K562 (cell line): ENCODE measurements around the gene CDRT4.

Experiments
- CBX1 ChIP-seq: sonication (generic); IDR thresholded peaks from 2 replicates; pipeline ENCODE4 v1.6.1; 2016; ENCODE audit warnings: antibody characterized with exemption, low read depth, mild to moderate bottlenecking
- CHD4 ChIP-seq: fragments of 200-600 bp; sonication (generic); IDR thresholded peaks from 3 replicates; pipeline ENCODE4 v1.6.1; 2012; ENCODE audit warnings: low read depth, mild to moderate bottlenecking, mixed read lengths, low read length, inconsistent platforms; ENCODE audit not compliant: insufficient read depth, insufficient replicate concordance, poor library complexity, severe bottlenecking
- CREB1 ChIP-seq, 2 experiments: sonication (generic) in 1 of 2; formaldehyde crosslinking in 1 of 2; IDR thresholded peaks; 2 replicates each; pipeline versions ENCODE4 v1.6.1 to v1.8.0; 2012 to 2022; ENCODE audit warnings: inconsistent platforms in 1 of 2, mild to moderate bottlenecking in 1 of 2, missing genetic modification reagents in 1 of 2, moderate library complexity in 1 of 2
- KLF6 ChIP-seq: fragments of 250-450 bp; sonication (Bioruptor Pico); IDR thresholded peaks from 2 replicates; pipeline ENCODE4 v1.4.0; 2020; ENCODE audit warnings: mild to moderate bottlenecking, moderate library complexity, borderline replicate concordance
- NRF1 ChIP-seq, 2 experiments: fragments of 450-650 bp; IDR thresholded peaks in 1 of 2; conservative IDR thresholded peaks in 1 of 2; 2 replicates each; pipeline ENCODE4 v1.6.1; 2014; ENCODE audit warnings: mild to moderate bottlenecking in 2 of 2
- PKNOX1 ChIP-seq: fragments of 450-650 bp; IDR thresholded peaks from 2 replicates; pipeline ENCODE4 v1.6.1; 2016
- SP1 ChIP-seq: sonication (generic); formaldehyde crosslinking; IDR thresholded peaks from 2 replicates; pipeline ENCODE4 v1.8.1; 2022; ENCODE audit warnings: mild to moderate bottlenecking, missing genetic modification reagents
- TCF7L2 ChIP-seq: fragments of 150-350 bp; IDR thresholded peaks from 2 replicates; pipeline ENCODE4 v1.6.1; 2016; ENCODE audit warnings: low read depth, mild to moderate bottlenecking, low read length, moderate library complexity
- ZNF175 ChIP-seq: fragments of 200-800 bp; sonication (Bioruptor generic); IDR thresholded peaks from 2 replicates; pipeline ENCODE4 v1.6.1; 2016; ENCODE audit warnings: low read depth, mild to moderate bottlenecking, missing genetic modification characterization, missing compliant biosample characterization
- ZNF707 ChIP-seq: fragments of 250-450 bp; sonication (Bioruptor Pico); conservative IDR thresholded peaks from 2 replicates; pipeline ENCODE4 v1.8.0; 2022; ENCODE audit warnings: inconsistent platforms, mild to moderate bottlenecking, moderate library complexity
- TF ChIP-seq, protein P1 (sequence below), 3 experiments: IDR thresholded peaks in 2 of 3; conservative IDR thresholded peaks in 1 of 3; 2 replicates each; pipeline ENCODE4 v1.5.1; 2011 to 2012; ENCODE audit warnings: low read length in 3 of 3, mild to moderate bottlenecking in 3 of 3, control low read depth in 2 of 3, improper control_type of control experiment in 1 of 3, inconsistent platforms in 1 of 3, low read depth in 1 of 3, mixed read lengths in 1 of 3, moderate library complexity in 1 of 3; ENCODE audit not compliant: insufficient read depth in 2 of 3
- TF ChIP-seq, protein P2 (sequence below): sonication (generic); formaldehyde crosslinking; IDR thresholded peaks from 2 replicates; pipeline ENCODE4 v1.4.0; 2020; ENCODE audit warnings: mild to moderate bottlenecking, missing genetic modification reagents
- TF ChIP-seq, protein P3 (sequence below): sonication (generic); formaldehyde crosslinking; IDR thresholded peaks from 2 replicates; pipeline ENCODE4 v1.8.1; 2023; ENCODE audit warnings: mild to moderate bottlenecking, missing genetic modification reagents

- TF ChIP-seq CBX1 (no peak), ZNF175 (CRISPR knock-in tag) (no peak), TCF7L2 (no peak), CREB1 (IDR thresholded peaks at IDR 0.05) (no peak), CREB1 (CRISPR knock-in tag; IDR thresholded peaks at IDR 0.05) (no peak), PKNOX1 (no peak), SP1 (CRISPR knock-in tag) (no peak), ZNF707 (no peak), KLF6 (no peak), NRF1 (conservative IDR thresholded peaks at IDR 0.05 in 1 of 2, IDR thresholded peaks at IDR 0.05 in 1 of 2) (no peak), CHD4 (no peak)
- TF ChIP-seq, protein P1, sequence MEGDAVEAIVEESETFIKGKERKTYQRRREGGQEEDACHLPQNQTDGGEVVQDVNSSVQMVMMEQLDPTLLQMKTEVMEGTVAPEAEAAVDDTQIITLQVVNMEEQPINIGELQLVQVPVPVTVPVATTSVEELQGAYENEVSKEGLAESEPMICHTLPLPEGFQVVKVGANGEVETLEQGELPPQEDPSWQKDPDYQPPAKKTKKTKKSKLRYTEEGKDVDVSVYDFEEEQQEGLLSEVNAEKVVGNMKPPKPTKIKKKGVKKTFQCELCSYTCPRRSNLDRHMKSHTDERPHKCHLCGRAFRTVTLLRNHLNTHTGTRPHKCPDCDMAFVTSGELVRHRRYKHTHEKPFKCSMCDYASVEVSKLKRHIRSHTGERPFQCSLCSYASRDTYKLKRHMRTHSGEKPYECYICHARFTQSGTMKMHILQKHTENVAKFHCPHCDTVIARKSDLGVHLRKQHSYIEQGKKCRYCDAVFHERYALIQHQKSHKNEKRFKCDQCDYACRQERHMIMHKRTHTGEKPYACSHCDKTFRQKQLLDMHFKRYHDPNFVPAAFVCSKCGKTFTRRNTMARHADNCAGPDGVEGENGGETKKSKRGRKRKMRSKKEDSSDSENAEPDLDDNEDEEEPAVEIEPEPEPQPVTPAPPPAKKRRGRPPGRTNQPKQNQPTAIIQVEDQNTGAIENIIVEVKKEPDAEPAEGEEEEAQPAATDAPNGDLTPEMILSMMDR (IDR thresholded peaks at IDR 0.05 in 2 of 3, conservative IDR thresholded peaks at IDR 0.05 in 1 of 3; ENCODE audit: insufficient read depth in 2 of 3, low read depth in 1 of 3, low read length in 3 of 3): no peak
- TF ChIP-seq, protein P2, sequence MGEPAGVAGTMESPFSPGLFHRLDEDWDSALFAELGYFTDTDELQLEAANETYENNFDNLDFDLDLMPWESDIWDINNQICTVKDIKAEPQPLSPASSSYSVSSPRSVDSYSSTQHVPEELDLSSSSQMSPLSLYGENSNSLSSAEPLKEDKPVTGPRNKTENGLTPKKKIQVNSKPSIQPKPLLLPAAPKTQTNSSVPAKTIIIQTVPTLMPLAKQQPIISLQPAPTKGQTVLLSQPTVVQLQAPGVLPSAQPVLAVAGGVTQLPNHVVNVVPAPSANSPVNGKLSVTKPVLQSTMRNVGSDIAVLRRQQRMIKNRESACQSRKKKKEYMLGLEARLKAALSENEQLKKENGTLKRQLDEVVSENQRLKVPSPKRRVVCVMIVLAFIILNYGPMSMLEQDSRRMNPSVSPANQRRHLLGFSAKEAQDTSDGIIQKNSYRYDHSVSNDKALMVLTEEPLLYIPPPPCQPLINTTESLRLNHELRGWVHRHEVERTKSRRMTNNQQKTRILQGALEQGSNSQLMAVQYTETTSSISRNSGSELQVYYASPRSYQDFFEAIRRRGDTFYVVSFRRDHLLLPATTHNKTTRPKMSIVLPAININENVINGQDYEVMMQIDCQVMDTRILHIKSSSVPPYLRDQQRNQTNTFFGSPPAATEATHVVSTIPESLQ (CRISPR knock-in tag): no peak
- TF ChIP-seq, protein P3, sequence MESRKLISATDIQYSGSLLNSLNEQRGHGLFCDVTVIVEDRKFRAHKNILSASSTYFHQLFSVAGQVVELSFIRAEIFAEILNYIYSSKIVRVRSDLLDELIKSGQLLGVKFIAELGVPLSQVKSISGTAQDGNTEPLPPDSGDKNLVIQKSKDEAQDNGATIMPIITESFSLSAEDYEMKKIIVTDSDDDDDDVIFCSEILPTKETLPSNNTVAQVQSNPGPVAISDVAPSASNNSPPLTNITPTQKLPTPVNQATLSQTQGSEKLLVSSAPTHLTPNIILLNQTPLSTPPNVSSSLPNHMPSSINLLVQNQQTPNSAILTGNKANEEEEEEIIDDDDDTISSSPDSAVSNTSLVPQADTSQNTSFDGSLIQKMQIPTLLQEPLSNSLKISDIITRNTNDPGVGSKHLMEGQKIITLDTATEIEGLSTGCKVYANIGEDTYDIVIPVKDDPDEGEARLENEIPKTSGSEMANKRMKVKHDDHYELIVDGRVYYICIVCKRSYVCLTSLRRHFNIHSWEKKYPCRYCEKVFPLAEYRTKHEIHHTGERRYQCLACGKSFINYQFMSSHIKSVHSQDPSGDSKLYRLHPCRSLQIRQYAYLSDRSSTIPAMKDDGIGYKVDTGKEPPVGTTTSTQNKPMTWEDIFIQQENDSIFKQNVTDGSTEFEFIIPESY (CRISPR knock-in tag): no peak
These were observed 43.7 kb upstream of the CDRT4 start for GRCh38 chr17:15511142-15511541.
